GM23338 (cell line): ENCODE measurements around the gene TAL2. TPM values are rescaled to one million over a fixed set of nuclear protein-coding genes. Genes with fewer than 3 reads are reported as not detected.

Experiments
- ATAC-seq: fragments of 200-7000 bp; cut with Tn5 transposase; 3 replicates; pipeline ENCODE4 v1.9.1; 2020
- DNase-seq: peaks from one replicate; pipeline ENCODE4 v3.0.0-alpha.2; 2015; ENCODE audit warnings: low spot score
- H2AFZ ChIP-seq: fragments of 200-600 bp; sonication (generic); 2 replicates; pipeline ENCODE4 v1.8.0; 2016; ENCODE audit warnings: antibody characterized with exemption, mild to moderate bottlenecking, moderate library complexity
- H3F3A ChIP-seq: fragments of 200-600 bp; sonication (generic); replicated peaks from 2 replicates; pipeline ENCODE4 v1.8.0; 2017; ENCODE audit warnings: antibody characterized with exemption, mixed run types, low read depth
- H3K27ac ChIP-seq: fragments of 200-600 bp; sonication (generic); 2 replicates; pipeline ENCODE4 v1.6.1; 2016; ENCODE audit warnings: low read depth
- H3K27me3 ChIP-seq: fragments of 200-600 bp; sonication (generic); 2 replicates; pipeline ENCODE4 v1.8.0; 2016; ENCODE audit warnings: mild to moderate bottlenecking, mixed run types, moderate library complexity; ENCODE audit not compliant: insufficient read depth
- H3K36me3 ChIP-seq: fragments of 200-600 bp; sonication (generic); 2 replicates; pipeline ENCODE4 v1.8.0; 2016; ENCODE audit warnings: mild to moderate bottlenecking; ENCODE audit not compliant: insufficient read depth
- H3K4me1 ChIP-seq: fragments of 200-600 bp; sonication (generic); 2 replicates; pipeline ENCODE4 v1.8.0; 2016; ENCODE audit warnings: mild to moderate bottlenecking, moderate library complexity; ENCODE audit not compliant: insufficient read depth
- H3K4me2 ChIP-seq: fragments of 200-600 bp; sonication (generic); 2 replicates; pipeline ENCODE4 v1.7.1; 2017; ENCODE audit warnings: mixed run types
- H3K4me3 ChIP-seq: fragments of 200-600 bp; sonication (generic); 2 replicates; pipeline ENCODE4 v1.6.1; 2016; ENCODE audit warnings: mixed run types
- H3K79me2 ChIP-seq: fragments of 200-600 bp; sonication (generic); replicated peaks from 2 replicates; pipeline ENCODE4 v1.8.0; 2017; ENCODE audit warnings: mild to moderate bottlenecking; ENCODE audit not compliant: insufficient read depth
- H3K9me2 ChIP-seq: fragments of 200-600 bp; sonication (generic); 2 replicates; pipeline ENCODE4 v1.8.0; 2017; ENCODE audit not compliant: insufficient read depth
- H4K20me1 ChIP-seq: fragments of 200-600 bp; sonication (generic); replicated peaks from 2 replicates; pipeline ENCODE4 v1.8.0; 2017; ENCODE audit warnings: mild to moderate bottlenecking; ENCODE audit not compliant: insufficient read depth
- H3K27ac Mint-ChIP-seq: 2 replicates; pipeline ENCODE4 v1.8.0; 2020; ENCODE audit warnings: inconsistent platforms, mild to moderate bottlenecking, moderate library complexity, mixed read lengths
- H3K27me3 Mint-ChIP-seq: 3 replicates; pipeline ENCODE4 v1.8.0; 2022; ENCODE audit warnings: low read depth, mild to moderate bottlenecking, moderate library complexity, mixed read lengths, inconsistent platforms; ENCODE audit not compliant: insufficient read depth, poor library complexity
- H3K36me3 Mint-ChIP-seq: 3 replicates; pipeline ENCODE4 v1.8.0; 2021; ENCODE audit warnings: low read depth, mild to moderate bottlenecking, inconsistent platforms, moderate library complexity, mixed read lengths
- H3K4me1 Mint-ChIP-seq: 3 replicates; pipeline ENCODE4 v1.8.0; 2020; ENCODE audit warnings: mild to moderate bottlenecking, inconsistent platforms, mixed read lengths
- H3K4me3 Mint-ChIP-seq: 3 replicates; pipeline ENCODE4 v1.8.0; 2021; ENCODE audit warnings: moderate library complexity, mild to moderate bottlenecking, inconsistent platforms, mixed read lengths
- H3K9me3 Mint-ChIP-seq: 3 replicates; pipeline ENCODE4 v1.8.0; 2020; ENCODE audit warnings: moderate library complexity, mild to moderate bottlenecking, inconsistent platforms, mixed read lengths
- CREB1 ChIP-seq: fragments of 250-450 bp; sonication (Bioruptor Pico); IDR thresholded peaks from 2 replicates; pipeline ENCODE4 v1.5.0; 2020; ENCODE audit warnings: low read depth, mild to moderate bottlenecking, moderate library complexity
- EZH2 ChIP-seq: fragments of 200-600 bp; sonication (generic); IDR thresholded peaks from one replicate; pipeline ENCODE4 v1.8.0; 2017; ENCODE audit warnings: antibody characterized with exemption, mild to moderate bottlenecking, low read depth; ENCODE audit not compliant: unreplicated experiment
- POLR2AphosphoS5 ChIP-seq: IDR thresholded peaks from 2 replicates; pipeline ENCODE4 v1.6.1; 2016; ENCODE audit warnings: antibody characterized with exemption, low read depth
- ZNF114 ChIP-seq: fragments of 250-450 bp; sonication (Bioruptor Pico); IDR thresholded peaks from 2 replicates; pipeline ENCODE4 v1.5.0; 2020; ENCODE audit warnings: mild to moderate bottlenecking, moderate library complexity
- ZNF331 ChIP-seq: fragments of 250-450 bp; sonication (Bioruptor Pico); IDR thresholded peaks from 2 replicates; pipeline ENCODE4 v1.5.0; 2020; ENCODE audit warnings: low read depth, mild to moderate bottlenecking, moderate library complexity
- polyA plus RNA-seq: library from polyadenylated mRNA; unstranded; fragments of >200 nt; fragmentation: Nextera tagmentation; extraction: Ambion mirVana; gene quantifications from 2 replicates; pipeline ENCODE4 v1.2.1, GENCODE V29; 2016
- total RNA-seq: library from RNA; depleted of rRNA; stranded (reverse); fragments of >200 nt; shearing (Covaris generic); gene quantifications from 2 replicates; pipeline ENCODE4 v1.2.3, GENCODE V29; 2014
- TF ChIP-seq, protein P1 (sequence below): fragments of 250-450 bp; sonication (Bioruptor Pico); IDR thresholded peaks from 2 replicates; pipeline ENCODE4 v1.5.0; 2020; ENCODE audit warnings: mild to moderate bottlenecking, moderate library complexity
- TF ChIP-seq, protein P2 (sequence below), 2 experiments: fragments of 200-600 bp in 1 of 2; sonication (generic) in 1 of 2; conservative IDR thresholded peaks; 2 replicates each; pipeline versions ENCODE4 v1.5.1 to v1.6.1; 2016 to 2017; ENCODE audit warnings: antibody characterized with exemption in 2 of 2, low read depth in 2 of 2, mild to moderate bottlenecking in 2 of 2, moderate library complexity in 1 of 2
- TF ChIP-seq, protein P3 (sequence below): IDR thresholded peaks from 2 replicates; pipeline ENCODE4 v1.6.1; 2016; ENCODE audit warnings: antibody characterized with exemption

TAL2 gene
- total and polyA plus RNA-seq, 2 experiments from 2014 or later = 0.79 TPM; not detected in 1

DNA sequence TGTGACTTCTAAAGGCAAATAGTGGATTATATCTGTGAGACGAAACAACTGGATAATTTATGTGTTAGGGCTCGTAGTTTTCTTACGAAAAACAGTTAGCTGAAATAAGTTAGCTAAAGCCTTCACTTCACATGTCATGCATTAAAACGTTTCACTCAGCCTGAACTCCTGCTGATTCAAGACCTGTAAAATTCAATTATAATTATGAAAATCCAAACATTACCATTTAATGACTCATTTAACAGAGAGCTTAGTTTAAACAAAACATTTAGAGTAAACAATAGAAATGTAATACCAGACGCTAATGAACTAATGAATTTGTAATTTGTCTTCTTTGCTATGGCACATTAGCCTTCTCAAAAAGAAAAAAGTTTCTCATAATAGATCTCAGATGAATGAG, 1.7 kb downstream of the TAL2 start:
- Histone ChIP-seq H3K9me2 (no peaks in the 10 kb centered on the region), H3K27me3 (no peaks in the 10 kb centered on the region), H3K79me2 (no peaks in the 10 kb centered on the region), H3K36me3 (no peaks in the 10 kb centered on the region), H3K27ac (no peak overlapping the region), H3K4me1 (no peaks in the 10 kb centered on the region), H3K4me2 (no peak overlapping the region), H2AFZ (no peak overlapping the region), H4K20me1 (no peaks in the 10 kb centered on the region), H3K4me3 (no peak overlapping the region), H3F3A (no peaks in the 10 kb centered on the region)
- Mint-ChIP-seq H3K4me3 (no peak overlapping the region), H3K9me3 (no peaks in the 10 kb centered on the region), H3K36me3 (no peaks in the 10 kb centered on the region), H3K27ac (no peak overlapping the region), H3K4me1 (peaks cover 3% of the 10 kb centered on the region; the same call in 2 of the 3 replicates), H3K27me3 (no peaks in the 10 kb centered on the region)
- TF ChIP-seq EZH2 = no peak
- no peak for TF ChIP-seq CREB1 (CRISPR knock-in tag)
- TF ChIP-seq, protein P1, sequence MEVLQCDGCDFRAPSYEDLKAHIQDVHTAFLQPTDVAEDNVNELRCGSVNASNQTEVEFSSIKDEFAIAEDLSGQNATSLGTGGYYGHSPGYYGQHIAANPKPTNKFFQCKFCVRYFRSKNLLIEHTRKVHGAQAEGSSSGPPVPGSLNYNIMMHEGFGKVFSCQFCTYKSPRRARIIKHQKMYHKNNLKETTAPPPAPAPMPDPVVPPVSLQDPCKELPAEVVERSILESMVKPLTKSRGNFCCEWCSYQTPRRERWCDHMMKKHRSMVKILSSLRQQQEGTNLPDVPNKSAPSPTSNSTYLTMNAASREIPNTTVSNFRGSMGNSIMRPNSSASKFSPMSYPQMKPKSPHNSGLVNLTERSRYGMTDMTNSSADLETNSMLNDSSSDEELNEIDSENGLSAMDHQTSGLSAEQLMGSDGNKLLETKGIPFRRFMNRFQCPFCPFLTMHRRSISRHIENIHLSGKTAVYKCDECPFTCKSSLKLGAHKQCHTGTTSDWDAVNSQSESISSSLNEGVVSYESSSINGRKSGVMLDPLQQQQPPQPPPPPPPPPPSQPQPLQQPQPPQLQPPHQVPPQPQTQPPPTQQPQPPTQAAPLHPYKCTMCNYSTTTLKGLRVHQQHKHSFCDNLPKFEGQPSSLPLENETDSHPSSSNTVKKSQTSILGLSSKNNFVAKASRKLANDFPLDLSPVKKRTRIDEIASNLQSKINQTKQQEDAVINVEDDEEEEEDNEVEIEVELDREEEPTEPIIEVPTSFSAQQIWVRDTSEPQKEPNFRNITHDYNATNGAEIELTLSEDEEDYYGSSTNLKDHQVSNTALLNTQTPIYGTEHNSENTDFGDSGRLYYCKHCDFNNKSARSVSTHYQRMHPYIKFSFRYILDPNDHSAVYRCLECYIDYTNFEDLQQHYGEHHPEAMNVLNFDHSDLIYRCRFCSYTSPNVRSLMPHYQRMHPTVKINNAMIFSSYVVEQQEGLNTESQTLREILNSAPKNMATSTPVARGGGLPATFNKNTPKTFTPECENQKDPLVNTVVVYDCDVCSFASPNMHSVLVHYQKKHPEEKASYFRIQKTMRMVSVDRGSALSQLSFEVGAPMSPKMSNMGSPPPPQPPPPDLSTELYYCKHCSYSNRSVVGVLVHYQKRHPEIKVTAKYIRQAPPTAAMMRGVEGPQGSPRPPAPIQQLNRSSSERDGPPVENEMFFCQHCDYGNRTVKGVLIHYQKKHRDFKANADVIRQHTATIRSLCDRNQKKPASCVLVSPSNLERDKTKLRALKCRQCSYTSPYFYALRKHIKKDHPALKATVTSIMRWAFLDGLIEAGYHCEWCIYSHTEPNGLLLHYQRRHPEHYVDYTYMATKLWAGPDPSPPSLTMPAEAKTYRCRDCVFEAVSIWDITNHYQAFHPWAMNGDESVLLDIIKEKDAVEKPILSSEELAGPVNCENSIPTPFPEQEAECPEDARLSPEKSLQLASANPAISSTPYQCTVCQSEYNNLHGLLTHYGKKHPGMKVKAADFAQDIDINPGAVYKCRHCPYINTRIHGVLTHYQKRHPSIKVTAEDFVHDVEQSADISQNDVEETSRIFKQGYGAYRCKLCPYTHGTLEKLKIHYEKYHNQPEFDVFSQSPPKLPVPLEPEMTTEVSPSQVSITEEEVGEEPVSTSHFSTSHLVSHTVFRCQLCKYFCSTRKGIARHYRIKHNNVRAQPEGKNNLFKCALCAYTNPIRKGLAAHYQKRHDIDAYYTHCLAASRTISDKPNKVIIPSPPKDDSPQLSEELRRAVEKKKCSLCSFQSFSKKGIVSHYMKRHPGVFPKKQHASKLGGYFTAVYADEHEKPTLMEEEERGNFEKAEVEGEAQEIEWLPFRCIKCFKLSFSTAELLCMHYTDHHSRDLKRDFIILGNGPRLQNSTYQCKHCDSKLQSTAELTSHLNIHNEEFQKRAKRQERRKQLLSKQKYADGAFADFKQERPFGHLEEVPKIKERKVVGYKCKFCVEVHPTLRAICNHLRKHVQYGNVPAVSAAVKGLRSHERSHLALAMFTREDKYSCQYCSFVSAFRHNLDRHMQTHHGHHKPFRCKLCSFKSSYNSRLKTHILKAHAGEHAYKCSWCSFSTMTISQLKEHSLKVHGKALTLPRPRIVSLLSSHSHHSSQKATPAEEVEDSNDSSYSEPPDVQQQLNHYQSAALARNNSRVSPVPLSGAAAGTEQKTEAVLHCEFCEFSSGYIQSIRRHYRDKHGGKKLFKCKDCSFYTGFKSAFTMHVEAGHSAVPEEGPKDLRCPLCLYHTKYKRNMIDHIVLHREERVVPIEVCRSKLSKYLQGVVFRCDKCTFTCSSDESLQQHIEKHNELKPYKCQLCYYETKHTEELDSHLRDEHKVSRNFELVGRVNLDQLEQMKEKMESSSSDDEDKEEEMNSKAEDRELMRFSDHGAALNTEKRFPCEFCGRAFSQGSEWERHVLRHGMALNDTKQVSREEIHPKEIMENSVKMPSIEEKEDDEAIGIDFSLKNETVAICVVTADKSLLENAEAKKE = no peak
- TF ChIP-seq, protein P2, sequence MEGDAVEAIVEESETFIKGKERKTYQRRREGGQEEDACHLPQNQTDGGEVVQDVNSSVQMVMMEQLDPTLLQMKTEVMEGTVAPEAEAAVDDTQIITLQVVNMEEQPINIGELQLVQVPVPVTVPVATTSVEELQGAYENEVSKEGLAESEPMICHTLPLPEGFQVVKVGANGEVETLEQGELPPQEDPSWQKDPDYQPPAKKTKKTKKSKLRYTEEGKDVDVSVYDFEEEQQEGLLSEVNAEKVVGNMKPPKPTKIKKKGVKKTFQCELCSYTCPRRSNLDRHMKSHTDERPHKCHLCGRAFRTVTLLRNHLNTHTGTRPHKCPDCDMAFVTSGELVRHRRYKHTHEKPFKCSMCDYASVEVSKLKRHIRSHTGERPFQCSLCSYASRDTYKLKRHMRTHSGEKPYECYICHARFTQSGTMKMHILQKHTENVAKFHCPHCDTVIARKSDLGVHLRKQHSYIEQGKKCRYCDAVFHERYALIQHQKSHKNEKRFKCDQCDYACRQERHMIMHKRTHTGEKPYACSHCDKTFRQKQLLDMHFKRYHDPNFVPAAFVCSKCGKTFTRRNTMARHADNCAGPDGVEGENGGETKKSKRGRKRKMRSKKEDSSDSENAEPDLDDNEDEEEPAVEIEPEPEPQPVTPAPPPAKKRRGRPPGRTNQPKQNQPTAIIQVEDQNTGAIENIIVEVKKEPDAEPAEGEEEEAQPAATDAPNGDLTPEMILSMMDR (conservative IDR thresholded peaks at IDR 0.05; ENCODE audit: low read depth in 2 of 2) = no peak
- no peak for TF ChIP-seq ZNF331
- no peak for TF ChIP-seq ZNF114 (CRISPR knock-in tag)
- no peak for TF ChIP-seq POLR2AphosphoS5
- TF ChIP-seq, protein P3, sequence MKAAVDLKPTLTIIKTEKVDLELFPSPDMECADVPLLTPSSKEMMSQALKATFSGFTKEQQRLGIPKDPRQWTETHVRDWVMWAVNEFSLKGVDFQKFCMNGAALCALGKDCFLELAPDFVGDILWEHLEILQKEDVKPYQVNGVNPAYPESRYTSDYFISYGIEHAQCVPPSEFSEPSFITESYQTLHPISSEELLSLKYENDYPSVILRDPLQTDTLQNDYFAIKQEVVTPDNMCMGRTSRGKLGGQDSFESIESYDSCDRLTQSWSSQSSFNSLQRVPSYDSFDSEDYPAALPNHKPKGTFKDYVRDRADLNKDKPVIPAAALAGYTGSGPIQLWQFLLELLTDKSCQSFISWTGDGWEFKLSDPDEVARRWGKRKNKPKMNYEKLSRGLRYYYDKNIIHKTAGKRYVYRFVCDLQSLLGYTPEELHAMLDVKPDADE = no peak
- ATAC-seq = no peak
- DNase-seq = no peak
